Activated naive CD8-positive, alpha-beta T cell treated with anti-CD3 and anti-CD28 coated beads, Interleukin-2, amount 50 U/mL, for 24 hours (primary cell): Measurements from ENCODE around the gene RNF166.
"Not testable (repeated sequence)": the region's sequence is repeated elsewhere in the genome, so short reads cannot be mapped to it uniquely, and the experiment has no call there.

Experiments used
- ATAC-seq: fragments of 150-1000 bp; cut with Tn5 transposase; one replicate; pipeline ENCODE4 v1.10.0; 2021
- DNase-seq: peaks from one replicate; pipeline ENCODE4 v3.0.0; 2021
- H3K27ac Mint-ChIP-seq: one replicate; pipeline ENCODE4 v1.8.0; 2021; ENCODE audit warnings: mild to moderate bottlenecking, mixed read lengths
- H3K27me3 Mint-ChIP-seq: one replicate; pipeline ENCODE4 v1.8.0; 2021; ENCODE audit warnings: mixed read lengths
- H3K36me3 Mint-ChIP-seq: one replicate; pipeline ENCODE4 v1.8.0; 2021; ENCODE audit warnings: low read depth, mixed read lengths
- H3K4me1 Mint-ChIP-seq: one replicate; pipeline ENCODE4 v1.8.0; 2021; ENCODE audit warnings: mixed read lengths
- H3K4me3 Mint-ChIP-seq: one replicate; pipeline ENCODE4 v1.8.0; 2021; ENCODE audit warnings: mild to moderate bottlenecking, moderate library complexity, mixed read lengths
- H3K9me3 Mint-ChIP-seq: one replicate; pipeline ENCODE4 v1.8.0; 2021; ENCODE audit warnings: mixed read lengths

The RNF166 gene

GRCh38 chr16:88676502-88677242 lies 29.5 kb downstream of the RNF166 start:
- Mint-ChIP-seq H3K9me3 (no peaks in the 10 kb centered on the region), H3K27ac (no peak overlapping the region), H3K27me3 (no peaks in the 10 kb centered on the region), H3K4me1 (peaks cover 10% of the 10 kb centered on the region), H3K36me3 (no peaks in the 10 kb centered on the region), H3K4me3 (no peak overlapping the region)
- DNase-seq (no peak), ATAC-seq (no peak)

- no peak for DNase-seq
- Mint-ChIP-seq H3K27me3 (no peaks in the 10 kb centered on the region), H3K27ac (no peak overlapping the region), H3K4me3 (no peak overlapping the region), H3K36me3 (no peaks in the 10 kb centered on the region), H3K4me1 (no peaks in the 10 kb centered on the region), H3K9me3 (no peaks in the 10 kb centered on the region)
- ATAC-seq = no peak
Measured at GRCh38 chr16:88673716-88674379, 32.4 kb downstream of the RNF166 start.

- Mint-ChIP-seq H3K9me3 (no peaks in the 10 kb centered on the region), H3K4me1 (no peaks in the 10 kb centered on the region), H3K27ac (no peak overlapping the region), H3K27me3 (no peaks in the 10 kb centered on the region), H3K36me3 (peaks cover 5% of the 10 kb centered on the region), H3K4me3 (no peak overlapping the region)
- DNase-seq (no peak), ATAC-seq (no peak)
Measured at GRCh38 chr16:88672776-88673175, 33.4 kb downstream of the RNF166 start.

GRCh38 chr16:88671806-88672205 lies 34.4 kb downstream of the RNF166 start:
- Mint-ChIP-seq H3K4me1 (no peaks in the 10 kb centered on the region), H3K36me3 (peaks cover 7% of the 10 kb centered on the region), H3K27ac (no peak overlapping the region), H3K27me3 (no peaks in the 10 kb centered on the region), H3K9me3 (no peaks in the 10 kb centered on the region), H3K4me3 (no peak overlapping the region)
- no peak for DNase-seq
- ATAC-seq = no peak

GRCh38 chr16:88669980-88670379 lies 36.2 kb downstream of the RNF166 start:
- DNase-seq (no peak), ATAC-seq (no peak)
- Mint-ChIP-seq H3K27me3 (no peaks in the 10 kb centered on the region), H3K4me3 (no peak overlapping the region), H3K36me3 (peaks cover 7% of the 10 kb centered on the region), H3K27ac (no peak overlapping the region), H3K4me1 (no peaks in the 10 kb centered on the region), H3K9me3 (no peaks in the 10 kb centered on the region)

- H3K36me3 Mint-ChIP-seq, DNase-seq, H3K27ac Mint-ChIP-seq, H3K27me3 Mint-ChIP-seq, ATAC-seq, H3K4me1 Mint-ChIP-seq, H3K4me3 Mint-ChIP-seq, H3K9me3 Mint-ChIP-seq: not testable (repeated sequence)
Measured at GRCh38 chr16:88669493-88669892, 36.7 kb downstream of the RNF166 start.

GRCh38 chr16:88667461-88667860 lies 38.7 kb downstream of the RNF166 start:
- Mint-ChIP-seq H3K27me3 (no peaks in the 10 kb centered on the region), H3K36me3 (peaks cover 7% of the 10 kb centered on the region), H3K27ac (no peak overlapping the region), H3K4me3 (no peak overlapping the region), H3K9me3 (no peaks in the 10 kb centered on the region), H3K4me1 (peaks cover 6% of the 10 kb centered on the region)
- DNase-seq = no peak
- ATAC-seq = no peak

GRCh38 chr16:88665570-88665969 lies 40.6 kb downstream of the RNF166 start:
- ATAC-seq = no peak

GRCh38 chr16:88665148-88665547 lies 41.1 kb downstream of the RNF166 start:
- DNase-seq = no peak
- no peaks in the 10 kb centered on the region for H3K9me3 Mint-ChIP-seq
- H3K4me1 Mint-ChIP-seq = peaks cover 17% of the 10 kb centered on the region
- H3K27me3 Mint-ChIP-seq = no peaks in the 10 kb centered on the region
- H3K27ac Mint-ChIP-seq = no peak overlapping the region
- peak overlapping the region; percentile 48 for H3K4me3 Mint-ChIP-seq
- H3K36me3 Mint-ChIP-seq = peaks cover 7% of the 10 kb centered on the region
- no peak for ATAC-seq

More at GRCh38 chr16:88665570-88665969, 40.6 kb downstream of the RNF166 start:
- Mint-ChIP-seq H3K4me3 (no peak overlapping the region), H3K4me1 (peaks cover 17% of the 10 kb centered on the region), H3K9me3 (no peaks in the 10 kb centered on the region), H3K27me3 (no peaks in the 10 kb centered on the region), H3K36me3 (peaks cover 7% of the 10 kb centered on the region), H3K27ac (no peak overlapping the region)
- DNase-seq = no peak

- ATAC-seq (peak; percentile 99), DNase-seq (peak; percentile 95)
- no peaks in the 10 kb centered on the region for H3K27me3 Mint-ChIP-seq
- no peaks in the 10 kb centered on the region for H3K9me3 Mint-ChIP-seq
- peak within 1 kb of the TSS; percentile 92 for H3K27ac Mint-ChIP-seq
- peaks cover 2% of the 10 kb centered on the region for H3K36me3 Mint-ChIP-seq
- H3K4me1 Mint-ChIP-seq = peaks cover 17% of the 10 kb centered on the region
- H3K4me3 Mint-ChIP-seq = peak within 1 kb of the TSS; percentile 88
Measured at GRCh38 chr16:88662843-88663606, 43.2 kb downstream of the RNF166 start, which contains the start of gene MVD. Gene MVD (minus strand): TSS chr16:88663091. CDS start chr16:88663080, 11 bp downstream.

- DNase-seq (no peak), ATAC-seq (no peak)
- H3K4me3 Mint-ChIP-seq = peak overlapping the region; percentile 88
- peak overlapping the region; percentile 70 for H3K27ac Mint-ChIP-seq
- H3K9me3 Mint-ChIP-seq = no peaks in the 10 kb centered on the region
- H3K4me1 Mint-ChIP-seq = peaks cover 17% of the 10 kb centered on the region
- H3K36me3 Mint-ChIP-seq = no peaks in the 10 kb centered on the region
- H3K27me3 Mint-ChIP-seq = no peaks in the 10 kb centered on the region
Measured at GRCh38 chr16:88662222-88662842, 43.9 kb downstream of the RNF166 start.

GRCh38 chr16:88661468-88661867 lies 44.7 kb downstream of the RNF166 start:
- Mint-ChIP-seq H3K9me3 (no peaks in the 10 kb centered on the region), H3K4me3 (peak overlapping the region; percentile 59), H3K36me3 (no peaks in the 10 kb centered on the region), H3K27me3 (no peaks in the 10 kb centered on the region), H3K27ac (peak overlapping the region; percentile 22), H3K4me1 (peaks cover 17% of the 10 kb centered on the region)
- no peak for ATAC-seq
- DNase-seq = no peak

GRCh38 chr16:88659160-88659559 lies 47.0 kb downstream of the RNF166 start:
- Mint-ChIP-seq H3K9me3 (no peaks in the 10 kb centered on the region), H3K4me1 (peaks cover 16% of the 10 kb centered on the region), H3K4me3 (no peak overlapping the region), H3K36me3 (peaks cover 3% of the 10 kb centered on the region), H3K27me3 (no peaks in the 10 kb centered on the region), H3K27ac (no peak overlapping the region)
- DNase-seq = no peak
- no peak for ATAC-seq

- Mint-ChIP-seq H3K36me3 (peaks cover 3% of the 10 kb centered on the region), H3K27me3 (no peaks in the 10 kb centered on the region), H3K9me3 (no peaks in the 10 kb centered on the region), H3K27ac (no peak overlapping the region), H3K4me3 (no peak overlapping the region), H3K4me1 (peaks cover 13% of the 10 kb centered on the region)
- no peak for DNase-seq
- no peak for ATAC-seq
Measured at GRCh38 chr16:88658714-88659113, 47.5 kb downstream of the RNF166 start.
